ENCODE results near the gene SNX2.

The SNX2 gene

DNA sequence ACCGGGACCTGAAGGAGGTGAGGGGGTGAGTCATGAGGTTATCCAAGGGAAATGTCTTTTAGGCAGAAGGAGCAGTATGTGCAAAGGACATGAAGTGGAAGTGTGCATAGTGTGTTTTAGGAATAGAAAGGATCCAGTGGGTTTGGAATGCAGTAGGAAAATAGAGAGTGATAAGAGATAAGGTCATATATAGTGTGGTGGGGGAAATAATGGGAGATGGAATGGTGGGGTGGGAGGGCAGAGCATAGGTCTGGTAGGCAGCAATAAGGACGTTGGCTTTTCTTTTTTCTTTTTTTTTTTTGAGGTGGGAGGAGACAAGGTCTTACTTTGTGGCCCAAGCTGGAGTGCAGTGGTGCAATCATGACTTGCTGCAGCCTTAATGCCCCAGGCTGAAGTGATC lies 88.4 kb downstream of the SNX2 start:
- in situ Hi-C loops (cut with HindIII; ENCODE audit: low sequenced_read_pairs) = no loop called here

GRCh38 chr5:122863721-122864120 lies 88.8 kb downstream of the SNX2 start:
- TF ChIP-seq, protein P1, sequence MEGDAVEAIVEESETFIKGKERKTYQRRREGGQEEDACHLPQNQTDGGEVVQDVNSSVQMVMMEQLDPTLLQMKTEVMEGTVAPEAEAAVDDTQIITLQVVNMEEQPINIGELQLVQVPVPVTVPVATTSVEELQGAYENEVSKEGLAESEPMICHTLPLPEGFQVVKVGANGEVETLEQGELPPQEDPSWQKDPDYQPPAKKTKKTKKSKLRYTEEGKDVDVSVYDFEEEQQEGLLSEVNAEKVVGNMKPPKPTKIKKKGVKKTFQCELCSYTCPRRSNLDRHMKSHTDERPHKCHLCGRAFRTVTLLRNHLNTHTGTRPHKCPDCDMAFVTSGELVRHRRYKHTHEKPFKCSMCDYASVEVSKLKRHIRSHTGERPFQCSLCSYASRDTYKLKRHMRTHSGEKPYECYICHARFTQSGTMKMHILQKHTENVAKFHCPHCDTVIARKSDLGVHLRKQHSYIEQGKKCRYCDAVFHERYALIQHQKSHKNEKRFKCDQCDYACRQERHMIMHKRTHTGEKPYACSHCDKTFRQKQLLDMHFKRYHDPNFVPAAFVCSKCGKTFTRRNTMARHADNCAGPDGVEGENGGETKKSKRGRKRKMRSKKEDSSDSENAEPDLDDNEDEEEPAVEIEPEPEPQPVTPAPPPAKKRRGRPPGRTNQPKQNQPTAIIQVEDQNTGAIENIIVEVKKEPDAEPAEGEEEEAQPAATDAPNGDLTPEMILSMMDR (IDR thresholded peaks at IDR 0.05; ENCODE audit: low read depth, low read length, missing control alignments) = no peak
- in situ Hi-C loops (cut with HindIII; ENCODE audit: low sequenced_read_pairs) = no loop called here
- no peak for DNase-seq (ENCODE audit: low read depth)
- H3K4me3 ChIP-seq (ENCODE audit: low read depth, low read length) = no peak overlapping the region

More for the DNA sequence above, 88.4 kb downstream of the SNX2 start:
- no peak for DNase-seq (ENCODE audit: low read depth)
- TF ChIP-seq, protein P1 (IDR thresholded peaks at IDR 0.05; ENCODE audit: low read depth, low read length, missing control alignments) = no peak
- no peak overlapping the region for H3K4me3 ChIP-seq (ENCODE audit: low read depth, low read length)

- in situ Hi-C loops (cut with HindIII; ENCODE audit: low sequenced_read_pairs) = no loop called here
- TF ChIP-seq, protein P1 (IDR thresholded peaks at IDR 0.05; ENCODE audit: low read depth, low read length, missing control alignments) = no peak
- DNase-seq (ENCODE audit: low read depth) = no peak
- H3K4me3 ChIP-seq (ENCODE audit: low read depth, low read length) = no peak overlapping the region
Observed at GRCh38 chr5:122864400-122864799, 89.5 kb downstream of the SNX2 start.

DNA sequence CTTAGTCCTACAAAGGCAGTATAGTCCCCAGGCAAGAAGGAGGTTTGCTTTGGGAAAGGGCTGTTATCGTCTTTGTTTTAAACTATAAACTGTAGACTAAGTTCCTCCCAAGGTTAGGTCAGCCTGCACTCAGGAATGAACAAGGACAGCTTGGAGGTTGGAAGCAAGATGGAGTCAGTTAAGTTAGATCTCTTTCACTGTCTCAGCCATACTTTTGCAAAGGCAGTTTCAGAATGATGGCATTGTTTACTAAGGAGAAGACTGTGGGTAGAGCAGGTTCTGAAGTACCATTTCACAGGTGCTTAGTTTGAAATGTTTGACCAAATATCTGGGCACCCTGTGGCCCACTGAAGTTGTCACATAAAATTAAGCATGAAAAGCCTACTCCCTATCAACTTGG lies 90.0 kb downstream of the SNX2 start:
- in situ Hi-C loops (cut with HindIII; ENCODE audit: low sequenced_read_pairs) = no loop called here
- no peak for DNase-seq (ENCODE audit: low read depth)
- TF ChIP-seq, protein P1 (IDR thresholded peaks at IDR 0.05; ENCODE audit: low read depth, low read length, missing control alignments) = no peak
- no peak overlapping the region for H3K4me3 ChIP-seq (ENCODE audit: low read depth, low read length)

DNA sequence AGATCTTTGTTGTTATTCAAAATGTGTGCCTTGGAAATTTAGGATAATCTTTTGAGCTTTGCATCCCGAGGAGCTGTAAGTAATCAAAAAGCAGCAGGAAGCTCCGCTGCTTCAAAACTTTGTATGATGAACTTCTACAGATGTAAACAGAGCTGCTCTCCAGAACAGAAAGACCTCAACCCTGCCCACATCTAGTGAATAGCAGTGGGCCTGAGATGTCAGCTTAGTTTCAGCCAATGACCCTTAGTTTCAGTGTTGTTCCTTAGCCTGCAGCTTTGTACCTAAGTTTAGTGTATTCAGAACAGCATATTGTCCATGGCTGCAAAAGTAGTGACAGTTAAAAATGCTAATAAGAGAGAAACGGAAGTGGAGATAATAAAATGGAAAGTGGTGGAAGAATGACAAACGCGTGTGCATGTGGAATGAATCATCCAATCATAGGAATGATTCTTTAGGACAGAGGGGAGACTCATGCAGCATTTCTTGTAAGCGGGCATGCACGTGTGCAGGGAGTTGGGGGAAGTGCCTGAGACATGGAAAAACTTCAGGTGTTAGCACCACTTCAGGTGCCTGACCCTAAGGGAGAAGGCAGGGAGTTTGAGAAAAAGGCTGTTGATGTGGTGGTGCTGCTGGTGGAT lies 95.5 kb downstream of the SNX2 start:
- no peak overlapping the region for H3K4me3 ChIP-seq (ENCODE audit: low read depth, low read length)
- in situ Hi-C loops (cut with HindIII; ENCODE audit: low sequenced_read_pairs) = no loop called here
- TF ChIP-seq, protein P1 (IDR thresholded peaks at IDR 0.05; ENCODE audit: low read depth, low read length, missing control alignments) = no peak
- DNase-seq (ENCODE audit: low read depth) = no peak

- no peak overlapping the region for H3K4me3 ChIP-seq (ENCODE audit: low read depth, low read length)
- TF ChIP-seq, protein P1 (IDR thresholded peaks at IDR 0.05; ENCODE audit: low read depth, low read length, missing control alignments) = no peak
- in situ Hi-C loops (cut with HindIII; ENCODE audit: low sequenced_read_pairs) = no loop called here
- DNase-seq (ENCODE audit: low read depth) = no peak
Observed at GRCh38 chr5:122871661-122872060, 96.8 kb downstream of the SNX2 start.

Data from astrocyte of the cerebellum (primary cell).